HAP-1 (cell line): ENCODE measurements around the gene IRAK1.

Experiments
- DNase-seq, 2 experiments: peaks; one replicate each; pipeline ENCODE4 v3.0.0-alpha.2; 2016 to 2020; ENCODE audit warnings: low spot score in 2 of 2
- H3K27me3 ChIP-seq: fragments of 250-450 bp; sonication (Bioruptor Pico); 2 replicates; pipeline ENCODE4 v1.5.1; 2020; ENCODE audit warnings: low read depth, mild to moderate bottlenecking, moderate library complexity
- H3K36me3 ChIP-seq: fragments of 250-450 bp; sonication (Bioruptor Pico); replicated peaks from 2 replicates; pipeline ENCODE4 v1.5.1; 2020; ENCODE audit warnings: mild to moderate bottlenecking
- H3K4me1 ChIP-seq: fragments of 250-450 bp; sonication (Bioruptor Pico); 2 replicates; pipeline ENCODE4 v1.5.1; 2020; ENCODE audit warnings: mild to moderate bottlenecking
- H3K4me3 ChIP-seq: fragments of 250-450 bp; sonication (Bioruptor Pico); 2 replicates; pipeline ENCODE4 v1.5.1; 2020; ENCODE audit warnings: mild to moderate bottlenecking, moderate library complexity
- H3K9me3 ChIP-seq: fragments of 250-450 bp; sonication (Bioruptor Pico); 2 replicates; pipeline ENCODE4 v1.5.1; 2020; ENCODE audit warnings: mild to moderate bottlenecking, moderate library complexity
- in situ Hi-C: fragments of 300-500 bp; cut with MboI; formaldehyde crosslinking; loops from 3 replicates; pipeline ENCODE4 v1.14.3; 2020; ENCODE audit warnings: low sequenced_read_pairs, inconsistent platforms, mixed read lengths

IRAK1 gene

GRCh38 chrX:153966283-153966688, 53.4 kb downstream of the IRAK1 start:
- Histone ChIP-seq H3K9me3 (no peaks in the 10 kb centered on the region), H3K4me1 (peaks cover 16% of the 10 kb centered on the region), H3K36me3 (peaks cover 71% of the 10 kb centered on the region), H3K27me3 (no peaks in the 10 kb centered on the region), H3K4me3 (no peak overlapping the region)
- in situ Hi-C loops: no loop called here
- DNase-seq: no peak

GRCh38 chrX:153965406-153965805, 54.3 kb downstream of the IRAK1 start:
- H3K27me3 ChIP-seq: no peaks in the 10 kb centered on the region
- DNase-seq: no peak
- no peak overlapping the region for H3K4me3 ChIP-seq
- H3K36me3 ChIP-seq: peaks cover 74% of the 10 kb centered on the region
- no peaks in the 10 kb centered on the region for H3K9me3 ChIP-seq
- peaks cover 16% of the 10 kb centered on the region for H3K4me1 ChIP-seq
- in situ Hi-C loops: no loop called here

- no peaks in the 10 kb centered on the region for H3K9me3 ChIP-seq
- in situ Hi-C loops: no loop called here
- no peak overlapping the region for H3K4me3 ChIP-seq
- H3K27me3 ChIP-seq: no peaks in the 10 kb centered on the region
- H3K36me3 ChIP-seq: peaks cover 80% of the 10 kb centered on the region
- H3K4me1 ChIP-seq: peaks cover 13% of the 10 kb centered on the region
- no peak for DNase-seq
Measured at GRCh38 chrX:153964105-153964504, 55.6 kb downstream of the IRAK1 start.

DNA sequence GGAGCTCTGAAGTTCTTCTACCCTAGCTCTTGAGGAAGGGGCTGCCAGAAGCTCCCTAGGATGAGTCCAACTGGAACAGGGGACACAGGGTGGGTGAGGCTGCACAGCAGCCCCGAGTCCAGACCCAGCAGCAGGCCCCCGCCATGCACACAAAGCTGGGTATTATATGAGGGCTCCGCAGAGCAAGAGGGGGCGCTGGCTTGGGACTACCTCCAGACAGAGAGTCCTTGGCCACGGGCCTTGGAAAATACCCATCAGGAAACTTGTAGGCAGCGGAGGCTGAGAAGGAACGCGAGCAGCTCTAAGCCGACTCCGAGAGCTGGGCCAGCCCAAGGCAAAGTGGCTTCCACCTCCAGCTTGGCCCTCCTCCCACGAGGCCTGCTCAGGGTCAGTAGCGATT, 56.2 kb downstream of the IRAK1 start:
- Histone ChIP-seq H3K4me3 (no peak overlapping the region), H3K4me1 (peaks cover 7% of the 10 kb centered on the region), H3K9me3 (no peaks in the 10 kb centered on the region), H3K27me3 (no peaks in the 10 kb centered on the region), H3K36me3 (peaks cover 81% of the 10 kb centered on the region)
- no peak for DNase-seq
- in situ Hi-C loops: no loop called here

DNA sequence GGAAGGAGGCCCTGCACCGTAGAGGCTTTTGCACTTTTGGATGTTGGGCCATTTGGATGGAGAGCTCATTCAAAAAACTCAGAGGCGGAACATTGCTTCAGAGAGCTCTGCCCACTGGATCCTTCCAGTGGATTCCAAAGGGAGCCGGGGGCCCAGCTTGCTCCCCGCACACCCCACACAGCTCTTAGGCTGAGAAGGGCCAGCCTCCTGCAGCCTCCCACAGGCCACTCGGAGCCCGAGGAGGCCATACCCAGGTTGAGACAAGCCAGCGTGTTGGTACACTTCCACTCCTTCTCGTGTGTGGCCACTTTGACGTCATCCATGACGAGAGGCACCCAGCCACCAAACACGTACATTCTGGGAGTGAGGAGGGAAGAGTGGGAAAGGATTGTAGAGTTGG, 58.4 kb downstream of the IRAK1 start:
- Histone ChIP-seq H3K27me3 (no peaks in the 10 kb centered on the region), H3K9me3 (no peaks in the 10 kb centered on the region), H3K36me3 (peaks cover 89% of the 10 kb centered on the region), H3K4me1 (no peaks in the 10 kb centered on the region), H3K4me3 (no peak overlapping the region)
- DNase-seq: no peak
- in situ Hi-C loops: no loop called here

GRCh38 chrX:153960786-153961185, 58.9 kb downstream of the IRAK1 start:
- Histone ChIP-seq H3K4me1 (no peaks in the 10 kb centered on the region), H3K27me3 (no peaks in the 10 kb centered on the region), H3K9me3 (no peaks in the 10 kb centered on the region), H3K36me3 (peaks cover 94% of the 10 kb centered on the region), H3K4me3 (no peak overlapping the region)
- no peak for DNase-seq
- in situ Hi-C loops: no loop called here
